Neural crest cell (in vitro differentiated cells): ENCODE results near the gene CDC5L. TPM values are rescaled to one million over a fixed set of nuclear protein-coding genes. Genes with fewer than 3 reads are reported as not detected.

Source experiments
- DNase-seq: peaks from one replicate; pipeline ENCODE4 v3.0.0; 2021; ENCODE audit warnings: low read depth, mixed read lengths, low spot score
- H3K27ac Mint-ChIP-seq: one replicate; pipeline ENCODE4 v1.8.0; 2021; ENCODE audit warnings: mild to moderate bottlenecking, mixed read lengths; ENCODE audit not compliant: unreplicated experiment
- H3K27me3 Mint-ChIP-seq: 2 replicates; pipeline ENCODE4 v1.8.0; 2021; ENCODE audit warnings: low read depth, mild to moderate bottlenecking, mixed read lengths
- H3K36me3 Mint-ChIP-seq: 2 replicates; pipeline ENCODE4 v1.8.0; 2021; ENCODE audit warnings: low read depth, mild to moderate bottlenecking, mixed read lengths
- H3K4me1 Mint-ChIP-seq: 2 replicates; pipeline ENCODE4 v1.8.0; 2021; ENCODE audit warnings: mixed read lengths
- H3K4me3 Mint-ChIP-seq: one replicate; pipeline ENCODE4 v1.8.0; 2021; ENCODE audit warnings: mild to moderate bottlenecking, mixed read lengths
- H3K9me3 Mint-ChIP-seq: 2 replicates; pipeline ENCODE4 v1.8.0; 2021; ENCODE audit warnings: mixed read lengths
- CTCF ChIP-seq: fragments of 200-600 bp; sonication (generic); conservative IDR thresholded peaks from 2 replicates; pipeline ENCODE4 v1.5.0; 2021; ENCODE audit warnings: antibody characterized with exemption, mild to moderate bottlenecking
- total RNA-seq: library from RNA; stranded (reverse); gene quantifications from 2 replicates; pipeline ENCODE4 v1.2.1, GENCODE V29; 2021

The CDC5L gene
- total RNA-seq, 1 donor from 2014 or later: 36.2 TPM

- H3K36me3 Mint-ChIP-seq: peaks cover 41% of the 10 kb centered on the region
- no peak overlapping the region for H3K4me3 Mint-ChIP-seq
- H3K4me1 Mint-ChIP-seq: no peaks in the 10 kb centered on the region
- no peak for DNase-seq
- peaks cover 12% of the 10 kb centered on the region for H3K9me3 Mint-ChIP-seq
- no peak overlapping the region for H3K27ac Mint-ChIP-seq
- H3K27me3 Mint-ChIP-seq: no peaks in the 10 kb centered on the region
- no peak for TF ChIP-seq CTCF
These were observed 51.3 kb downstream of the CDC5L start for GRCh38 chr6:44438827-44439226.

GRCh38 chr6:44439270-44440045 is 52.0 kb downstream of the CDC5L start:
- Mint-ChIP-seq H3K4me1 (no peaks in the 10 kb centered on the region), H3K4me3 (no peak overlapping the region), H3K36me3 (peaks cover 46% of the 10 kb centered on the region), H3K27ac (no peak overlapping the region), H3K9me3 (peaks cover 12% of the 10 kb centered on the region), H3K27me3 (no peaks in the 10 kb centered on the region)
- no peak for DNase-seq
- TF ChIP-seq CTCF: no peak

- TF ChIP-seq CTCF: no peak
- no peak overlapping the region for H3K4me3 Mint-ChIP-seq
These were observed 53.8 kb downstream of the CDC5L start for GRCh38 chr6:44441091-44441855.

GRCh38 chr6:44442236-44442635 is 54.7 kb downstream of the CDC5L start:
- peaks cover 53% of the 10 kb centered on the region for H3K36me3 Mint-ChIP-seq
- H3K27me3 Mint-ChIP-seq: no peaks in the 10 kb centered on the region
- no peak overlapping the region for H3K27ac Mint-ChIP-seq
- no peaks in the 10 kb centered on the region for H3K4me1 Mint-ChIP-seq
- no peak for DNase-seq
- peaks cover 12% of the 10 kb centered on the region for H3K9me3 Mint-ChIP-seq
- no peak for TF ChIP-seq CTCF
- H3K4me3 Mint-ChIP-seq: no peak overlapping the region

More at GRCh38 chr6:44441091-44441855, 53.8 kb downstream of the CDC5L start:
- peaks cover 12% of the 10 kb centered on the region for H3K9me3 Mint-ChIP-seq
- H3K27me3 Mint-ChIP-seq: no peaks in the 10 kb centered on the region
- DNase-seq: no peak
- no peak overlapping the region for H3K27ac Mint-ChIP-seq
- H3K36me3 Mint-ChIP-seq: peaks cover 53% of the 10 kb centered on the region
- H3K4me1 Mint-ChIP-seq: no peaks in the 10 kb centered on the region

- Mint-ChIP-seq H3K27ac (no peak overlapping the region), H3K4me3 (no peak overlapping the region), H3K27me3 (no peaks in the 10 kb centered on the region), H3K4me1 (peaks cover 6% of the 10 kb centered on the region), H3K36me3 (peaks cover 53% of the 10 kb centered on the region), H3K9me3 (peaks cover 12% of the 10 kb centered on the region)
- no peak for TF ChIP-seq CTCF
- DNase-seq: no peak
These were observed 55.4 kb downstream of the CDC5L start for GRCh38 chr6:44442833-44443444.
